ENCODE data around the gene VEGFD. TPM values are rescaled to one million over a fixed set of nuclear protein-coding genes. Genes with fewer than 3 reads are reported as not detected.
A peak's percentile ranks its signal among the peaks of the same experiment; 100 is the strongest.

The VEGFD gene
- polyA plus RNA-seq, 4 donors, result 0.22 to 0.58 (median 0.50) TPM

- no peak for DNase-seq (ENCODE audit: low read depth in 4 of 4, low spot score in 3 of 4)
Observed at GRCh38 chrX:15366506-15367352, 17.5 kb downstream of the VEGFD start.

- DNase-seq (ENCODE audit: low read depth in 4 of 4, low spot score in 3 of 4), result no peak
Observed at GRCh38 chrX:15359701-15360100, 24.5 kb downstream of the VEGFD start.

- DNase-seq (ENCODE audit: low read depth in 4 of 4, low spot score in 3 of 4), result no peak
Observed at GRCh38 chrX:15358533-15358932, 25.7 kb downstream of the VEGFD start.

GRCh38 chrX:15356444-15356843, 27.8 kb downstream of the VEGFD start:
- DNase-seq (ENCODE audit: low read depth in 4 of 4, low spot score in 3 of 4), result no peak

GRCh38 chrX:15350329-15350996, 33.8 kb downstream of the VEGFD start:
- DNase-seq (ENCODE audit: low read depth in 4 of 4, low spot score in 3 of 4), result no peak

- DNase-seq (ENCODE audit: low read depth in 4 of 4, low spot score in 3 of 4), result peak in 3 of 4 donors; percentile 23 to 38 (median 38)
Observed at GRCh38 chrX:15349046-15349445, 35.2 kb downstream of the VEGFD start.

GRCh38 chrX:15345976-15346375, 38.2 kb downstream of the VEGFD start:
- no peak for DNase-seq (ENCODE audit: low read depth in 4 of 4, low spot score in 3 of 4)

- DNase-seq (ENCODE audit: low read depth in 4 of 4, low spot score in 3 of 4), result no peak
Observed at GRCh38 chrX:15344106-15344505, 40.1 kb downstream of the VEGFD start.

- no peak for DNase-seq (ENCODE audit: low read depth in 4 of 4, low spot score in 3 of 4)
Observed at GRCh38 chrX:15343075-15343476, 41.1 kb downstream of the VEGFD start.

GRCh38 chrX:15340867-15341266, 43.3 kb downstream of the VEGFD start:
- no peak for DNase-seq (ENCODE audit: low read depth in 4 of 4, low spot score in 3 of 4)

- DNase-seq (ENCODE audit: low read depth in 4 of 4, low spot score in 3 of 4), result peak in 3 of 4 donors; percentile 10 to 44 (median 10)
Observed at GRCh38 chrX:15336023-15336413, 48.2 kb downstream of the VEGFD start.

- peak; percentile 81 to 88 (median 86) for DNase-seq (ENCODE audit: low read depth in 4 of 4, low spot score in 3 of 4)
Observed at GRCh38 chrX:15335135-15336022, 48.8 kb downstream of the VEGFD start, which contains the start of gene PIGA. Gene PIGA, minus strand, starts transcription at chrX:15335523. Its CDS starts 3,593 bp downstream, at chrX:15331930.

- DNase-seq (ENCODE audit: low read depth in 4 of 4, low spot score in 3 of 4), result no peak
Observed at GRCh38 chrX:15334561-15334960, 49.7 kb downstream of the VEGFD start.

- no peak for DNase-seq (ENCODE audit: low read depth in 4 of 4, low spot score in 3 of 4)
Observed at GRCh38 chrX:15328821-15329220, 55.4 kb downstream of the VEGFD start.

GRCh38 chrX:15328131-15328530, 56.1 kb downstream of the VEGFD start:
- no peak for DNase-seq (ENCODE audit: low read depth in 4 of 4, low spot score in 3 of 4)

GRCh38 chrX:15322472-15322871, 61.7 kb downstream of the VEGFD start:
- DNase-seq (ENCODE audit: low read depth in 4 of 4, low spot score in 3 of 4), result no peak

GRCh38 chrX:15322072-15322471, 62.1 kb downstream of the VEGFD start:
- DNase-seq (ENCODE audit: low read depth in 4 of 4, low spot score in 3 of 4), result no peak

GRCh38 chrX:15321447-15321846, 62.8 kb downstream of the VEGFD start:
- DNase-seq (ENCODE audit: low read depth in 4 of 4, low spot score in 3 of 4), result no peak

GRCh38 chrX:15320297-15320696, 63.9 kb downstream of the VEGFD start:
- DNase-seq (ENCODE audit: low read depth in 4 of 4, low spot score in 3 of 4), result no peak

GRCh38 chrX:15319075-15319474, 65.1 kb downstream of the VEGFD start:
- DNase-seq (ENCODE audit: low read depth in 4 of 4, low spot score in 3 of 4), result no peak

GRCh38 chrX:15315509-15315908, 68.7 kb downstream of the VEGFD start, which contains the start of gene ASB11:
Gene ASB11, minus strand, starts transcription at chrX:15315640. Its CDS starts 35 bp downstream, at chrX:15315605.
- no peak for DNase-seq (ENCODE audit: low read depth in 4 of 4, low spot score in 3 of 4)

Measured in right renal pelvis (tissue), 4 donors.